CD4-positive, alpha-beta memory T cell (primary cell): ENCODE measurements around the gene PKP3. TPM values are rescaled to one million over a fixed set of nuclear protein-coding genes. Genes with fewer than 3 reads are reported as not detected.

Source experiments
- CTCF ChIA-PET: fragments of 350-600 bp; sonication (Branson Sonifier 250); formaldehyde crosslinking; loops from one replicate; lab custom pipeline; 2021; ENCODE audit warnings: inconsistent platforms; ENCODE audit not compliant: partially characterized antibody; lab: Charles Lee
- POLR2A ChIA-PET: fragments of 350-600 bp; sonication (Branson Sonifier 250); formaldehyde crosslinking; loops from one replicate; lab custom pipeline; 2021; ENCODE audit not compliant: partially characterized antibody; lab: Charles Lee
- DNase-seq, 5 donors: peaks; one replicate each; pipeline versions ENCODE4 v3.0.0 to v3.0.0-alpha.2; 2020 to 2022; ENCODE audit warnings: mixed read lengths in 1 of 5
- H3K27ac ChIP-seq: one replicate; pipeline ENCODE4 v1.7.0; 2013; ENCODE audit warnings: low read depth, low read length
- H3K27me3 ChIP-seq: 2 replicates; pipeline ENCODE4 v1.7.0; 2013; ENCODE audit warnings: mild to moderate bottlenecking, low read length, moderate library complexity; ENCODE audit not compliant: insufficient read depth
- H3K36me3 ChIP-seq: 2 replicates; pipeline ENCODE4 v1.7.0; 2013; ENCODE audit warnings: mild to moderate bottlenecking, low read length, moderate library complexity; ENCODE audit not compliant: insufficient read depth
- H3K4me1 ChIP-seq: 2 replicates; pipeline ENCODE4 v1.7.0; 2013; ENCODE audit warnings: mild to moderate bottlenecking, low read length, moderate library complexity; ENCODE audit not compliant: insufficient read depth
- H3K4me3 ChIP-seq, 2 donors: one replicate each; pipeline ENCODE4 v1.7.0; 2013; ENCODE audit warnings: low read length in 2 of 2, mild to moderate bottlenecking in 1 of 2
- H3K9me3 ChIP-seq, 2 donors: one replicate each; pipeline ENCODE4 v1.7.0; 2013; ENCODE audit warnings: low read length in 2 of 2, control low read depth in 1 of 2; ENCODE audit not compliant: control insufficient read depth in 1 of 2
- H3K27ac Mint-ChIP-seq, 7 donors: one replicate each; pipeline ENCODE4 v1.8.0; 2020 to 2021; ENCODE audit warnings: mixed read lengths in 7 of 7, mild to moderate bottlenecking in 6 of 7, inconsistent platforms in 3 of 7, moderate library complexity in 3 of 7
- H3K27me3 Mint-ChIP-seq, 2 donors: one replicate each; pipeline ENCODE4 v1.8.0; 2020 to 2021; ENCODE audit warnings: mixed read lengths in 2 of 2
- H3K36me3 Mint-ChIP-seq, 2 donors: one replicate each; pipeline ENCODE4 v1.8.0; 2020 to 2021; ENCODE audit warnings: mixed read lengths in 2 of 2, inconsistent platforms in 1 of 2, mild to moderate bottlenecking in 1 of 2
- H3K4me1 Mint-ChIP-seq, 4 donors: one replicate each; pipeline ENCODE4 v1.8.0; 2020 to 2021; ENCODE audit warnings: mixed read lengths in 4 of 4, mild to moderate bottlenecking in 1 of 4
- H3K4me3 Mint-ChIP-seq, 8 donors: one replicate each; pipeline ENCODE4 v1.8.0; 2020 to 2021; ENCODE audit warnings: mixed read lengths in 8 of 8, mild to moderate bottlenecking in 7 of 8, moderate library complexity in 6 of 8, inconsistent platforms in 3 of 8
- H3K9me3 Mint-ChIP-seq, 8 donors: one replicate each; pipeline ENCODE4 v1.8.0; 2020 to 2021; ENCODE audit warnings: mixed read lengths in 8 of 8, mild to moderate bottlenecking in 5 of 8, inconsistent platforms in 3 of 8, moderate library complexity in 1 of 8
- intact Hi-C: fragments of 100-400 bp; cut with micrococcal nuclease; formaldehyde crosslinking; loops from one replicate; pipeline ENCODE4 v1.15.1; 2023
- polyA plus RNA-seq, 2 donors: library from polyadenylated mRNA; unstranded; fragments of 300-500 nt; fragmentation: Illumina TruSeq; gene quantifications; one replicate each; pipeline ENCODE4 v1.2.3, GENCODE V29; 2021
- total RNA-seq, 2 experiments: library from RNA; stranded (reverse); gene quantifications; one replicate each; pipeline ENCODE4 v1.2.3, GENCODE V29; 2021

PKP3 gene
- total and polyA plus RNA-seq, 4 experiments from 2014 or later = 0.14 TPM; not detected in 3

GRCh38 chr11:379205-380094 is 14.6 kb upstream of the PKP3 start:
- POLR2A ChIA-PET = no interaction called here
- Mint-ChIP-seq H3K4me3 (no peak overlapping the region), H3K4me1 (peaks cover 0 to 4% (median 3%) of the 10 kb centered on the region in 4 donors)

GRCh38 chr11:380095-380480 is 13.9 kb upstream of the PKP3 start:
- no peak for DNase-seq
- CTCF ChIA-PET = no interaction called here

More at GRCh38 chr11:379205-380094, 14.6 kb upstream of the PKP3 start:
- Mint-ChIP-seq H3K27ac (no peak overlapping the region), H3K9me3 (no peaks in the 10 kb centered on the region), H3K27me3 (peaks cover 0 to 5% of the 10 kb centered on the region in 2 donors), H3K36me3 (no peaks in the 10 kb centered on the region)
- Histone ChIP-seq H3K4me1 (no peaks in the 10 kb centered on the region), H3K27me3 (no peaks in the 10 kb centered on the region), H3K36me3 (no peaks in the 10 kb centered on the region), H3K9me3 (no peaks in the 10 kb centered on the region), H3K4me3 (no peak overlapping the region), H3K27ac (no peak overlapping the region)
- intact Hi-C loops = no loop called here
- DNase-seq = peak in 1 of 5 donors; percentile 9
- CTCF ChIA-PET = no interaction called here

GRCh38 chr11:380491-380890 is 13.5 kb upstream of the PKP3 start:
- H3K36me3 Mint-ChIP-seq = no peaks in the 10 kb centered on the region
- H3K4me3 ChIP-seq = no peak overlapping the region
- intact Hi-C loops = no loop called here
- no peaks in the 10 kb centered on the region for H3K9me3 Mint-ChIP-seq
- peaks cover 0 to 5% of the 10 kb centered on the region in 2 donors for H3K27me3 Mint-ChIP-seq
- H3K27ac ChIP-seq = no peak overlapping the region
- ChIA-PET POLR2A (no interaction called here), CTCF (no interaction called here)
- no peaks in the 10 kb centered on the region for H3K4me1 ChIP-seq
- no peaks in the 10 kb centered on the region for H3K36me3 ChIP-seq
- no peaks in the 10 kb centered on the region for H3K9me3 ChIP-seq
- H3K4me3 Mint-ChIP-seq = no peak overlapping the region
- H3K27me3 ChIP-seq = no peaks in the 10 kb centered on the region
- no peak overlapping the region for H3K27ac Mint-ChIP-seq
- H3K4me1 Mint-ChIP-seq = peaks cover 0 to 4% (median 3%) of the 10 kb centered on the region in 4 donors
- peak in 1 of 5 donors; percentile 22 for DNase-seq

More at GRCh38 chr11:380095-380480, 13.9 kb upstream of the PKP3 start:
- H3K4me3 ChIP-seq = no peak overlapping the region
- Mint-ChIP-seq H3K27me3 (peaks cover 0 to 5% of the 10 kb centered on the region in 2 donors), H3K27ac (no peak overlapping the region), H3K4me1 (peaks cover 0 to 4% (median 3%) of the 10 kb centered on the region in 4 donors), H3K9me3 (no peaks in the 10 kb centered on the region), H3K4me3 (no peak overlapping the region), H3K36me3 (no peaks in the 10 kb centered on the region)
- no peaks in the 10 kb centered on the region for H3K9me3 ChIP-seq
- no peaks in the 10 kb centered on the region for H3K4me1 ChIP-seq
- H3K27ac ChIP-seq = no peak overlapping the region
- POLR2A ChIA-PET = no interaction called here
- H3K27me3 ChIP-seq = no peaks in the 10 kb centered on the region
- intact Hi-C loops = no loop called here
- H3K36me3 ChIP-seq = no peaks in the 10 kb centered on the region

GRCh38 chr11:380996-381395 is 13.0 kb upstream of the PKP3 start:
- H3K4me1 ChIP-seq = no peaks in the 10 kb centered on the region
- no peaks in the 10 kb centered on the region for H3K9me3 Mint-ChIP-seq
- POLR2A ChIA-PET = no interaction called here
- H3K9me3 ChIP-seq = no peaks in the 10 kb centered on the region
- DNase-seq = peak in 1 of 5 donors; percentile 26
- no peak overlapping the region for H3K4me3 ChIP-seq
- H3K27ac Mint-ChIP-seq = no peak overlapping the region
- peaks cover 0 to 5% of the 10 kb centered on the region in 2 donors for H3K27me3 Mint-ChIP-seq
- CTCF ChIA-PET = no interaction called here
- no peaks in the 10 kb centered on the region for H3K27me3 ChIP-seq
- H3K36me3 Mint-ChIP-seq = no peaks in the 10 kb centered on the region
- H3K4me1 Mint-ChIP-seq = peaks cover 0 to 4% (median 3%) of the 10 kb centered on the region in 4 donors
- H3K27ac ChIP-seq = no peak overlapping the region
- H3K36me3 ChIP-seq = no peaks in the 10 kb centered on the region
- intact Hi-C loops = no loop called here
- no peak overlapping the region for H3K4me3 Mint-ChIP-seq

DNA sequence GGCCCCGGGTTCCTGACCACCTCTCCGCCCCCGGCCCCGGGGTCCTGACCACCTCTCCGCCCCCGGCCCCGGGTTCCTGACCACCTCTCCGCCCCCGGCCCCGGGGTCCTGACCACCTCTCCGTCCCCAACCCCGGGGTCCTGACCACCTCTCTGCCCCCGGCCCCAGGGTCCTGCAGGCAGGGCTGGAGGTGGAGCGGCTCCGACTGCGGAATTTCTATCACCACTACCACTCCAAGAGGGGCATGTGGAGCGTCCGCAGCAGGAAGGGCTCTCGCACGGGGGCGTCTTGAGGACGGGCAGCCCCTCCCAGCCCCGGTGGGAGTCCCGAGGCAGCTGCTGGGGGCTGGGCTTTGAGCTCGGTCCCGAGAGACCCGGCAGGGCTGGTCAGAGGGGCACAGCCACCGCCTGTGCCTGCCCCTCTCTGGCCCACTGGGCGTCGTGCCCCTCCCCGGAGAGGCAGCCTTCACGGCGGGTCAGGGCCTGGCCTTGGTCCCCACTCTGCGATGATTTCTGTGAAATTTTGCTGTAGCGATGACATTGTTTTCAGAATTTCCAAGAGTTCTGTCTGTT is 12.4 kb upstream of the PKP3 start:
- peaks cover 0 to 4% (median 3%) of the 10 kb centered on the region in 4 donors for H3K4me1 Mint-ChIP-seq
- Histone ChIP-seq H3K4me3 (no peak overlapping the region), H3K27ac (no peak overlapping the region), H3K4me1 (no peaks in the 10 kb centered on the region), H3K36me3 (no peaks in the 10 kb centered on the region), H3K9me3 (no peaks in the 10 kb centered on the region), H3K27me3 (no peaks in the 10 kb centered on the region)
- peak in 1 of 5 donors; percentile 14 for DNase-seq
- ChIA-PET POLR2A (no interaction called here), CTCF (no interaction called here)
- H3K36me3 Mint-ChIP-seq = no peaks in the 10 kb centered on the region
- intact Hi-C loops = no loop called here
- H3K9me3 Mint-ChIP-seq = peaks cover 0 to 1% (median under 1%) of the 10 kb centered on the region in 8 donors
- no peak overlapping the region for H3K27ac Mint-ChIP-seq
- H3K4me3 Mint-ChIP-seq = no peak overlapping the region
- peaks cover 0 to 5% of the 10 kb centered on the region in 2 donors for H3K27me3 Mint-ChIP-seq

DNA sequence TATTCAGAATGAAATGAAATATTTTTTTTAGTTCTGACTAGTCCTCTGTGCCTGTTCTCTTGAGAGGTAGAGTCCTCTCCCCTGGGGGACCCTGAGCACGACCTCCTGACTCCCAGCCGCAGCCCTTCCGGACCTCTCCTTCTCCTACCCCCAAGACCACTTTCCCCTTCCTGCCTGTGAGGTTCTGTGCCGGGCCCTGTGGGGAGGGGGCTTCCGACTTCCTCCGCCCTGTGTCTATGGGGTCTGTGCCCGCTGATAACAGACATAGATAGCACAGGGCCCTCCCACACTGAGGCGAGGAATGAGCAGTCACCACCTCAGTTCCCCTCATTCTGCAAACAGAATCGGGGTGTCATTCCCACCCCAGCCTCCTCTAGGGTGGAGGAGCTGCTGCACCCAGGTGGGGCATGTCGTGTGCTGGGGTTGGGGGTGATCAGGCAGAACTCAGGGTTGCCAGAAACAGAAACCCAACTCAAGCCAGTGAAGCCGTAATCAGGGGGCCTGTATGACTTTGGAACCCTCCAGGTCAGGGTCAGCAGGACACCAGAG is 11.9 kb upstream of the PKP3 start:
- Mint-ChIP-seq H3K4me3 (no peak overlapping the region), H3K4me1 (peaks cover under 1 to 7% (median 4%) of the 10 kb centered on the region in 4 donors), H3K27me3 (peaks cover 0 to 5% of the 10 kb centered on the region in 2 donors), H3K27ac (no peak overlapping the region), H3K9me3 (peaks cover 0 to 6% (median 3%) of the 10 kb centered on the region in 8 donors), H3K36me3 (peaks cover 0 to 2% of the 10 kb centered on the region in 2 donors)
- intact Hi-C loops = no loop called here
- ChIA-PET POLR2A (no interaction called here), CTCF (no interaction called here)
- peak in 1 of 5 donors; percentile 26 for DNase-seq
- no peak overlapping the region for H3K4me3 ChIP-seq
- H3K9me3 ChIP-seq = no peaks in the 10 kb centered on the region
- no peak overlapping the region for H3K27ac ChIP-seq
- no peaks in the 10 kb centered on the region for H3K27me3 ChIP-seq
- no peaks in the 10 kb centered on the region for H3K36me3 ChIP-seq
- H3K4me1 ChIP-seq = no peaks in the 10 kb centered on the region

DNA sequence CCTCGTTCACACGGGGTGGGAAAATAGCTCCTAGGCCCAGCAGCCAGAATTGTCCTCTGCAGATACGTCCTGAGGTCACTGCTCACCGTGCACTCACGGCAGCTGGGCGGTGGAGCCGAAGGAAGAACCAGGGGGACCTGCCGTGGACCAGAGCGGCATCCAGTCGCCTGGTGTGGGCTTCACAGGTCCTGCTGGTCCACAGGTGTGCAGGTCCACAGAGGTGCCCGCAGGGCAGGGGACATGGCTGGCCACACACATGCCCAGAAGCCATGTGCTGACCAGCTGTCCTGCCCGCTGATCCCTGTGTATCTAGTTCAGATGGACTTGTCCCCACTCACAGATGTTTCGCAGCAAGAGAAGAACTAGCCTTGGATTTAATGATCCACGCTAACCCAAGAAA is 10.6 kb upstream of the PKP3 start:
- Histone ChIP-seq H3K36me3 (no peaks in the 10 kb centered on the region), H3K27me3 (no peaks in the 10 kb centered on the region), H3K4me1 (no peaks in the 10 kb centered on the region), H3K9me3 (no peaks in the 10 kb centered on the region), H3K27ac (no peak overlapping the region), H3K4me3 (no peak overlapping the region)
- DNase-seq = no peak
- Mint-ChIP-seq H3K36me3 (peaks cover 0 to 3% of the 10 kb centered on the region in 2 donors), H3K4me3 (no peak overlapping the region), H3K27me3 (peaks cover 0 to 8% of the 10 kb centered on the region in 2 donors), H3K9me3 (peaks cover 0 to 10% (median 5%) of the 10 kb centered on the region in 8 donors), H3K4me1 (peaks cover 3 to 18% (median 6%) of the 10 kb centered on the region in 4 donors), H3K27ac (peak overlapping the region in 1 of 7 donors; percentile 41)
- intact Hi-C loops = no loop called here
- POLR2A ChIA-PET = no interaction called here
- CTCF ChIA-PET = no interaction called here
